ENCODE data around the gene CCDC85C.

The CCDC85C gene

DNA sequence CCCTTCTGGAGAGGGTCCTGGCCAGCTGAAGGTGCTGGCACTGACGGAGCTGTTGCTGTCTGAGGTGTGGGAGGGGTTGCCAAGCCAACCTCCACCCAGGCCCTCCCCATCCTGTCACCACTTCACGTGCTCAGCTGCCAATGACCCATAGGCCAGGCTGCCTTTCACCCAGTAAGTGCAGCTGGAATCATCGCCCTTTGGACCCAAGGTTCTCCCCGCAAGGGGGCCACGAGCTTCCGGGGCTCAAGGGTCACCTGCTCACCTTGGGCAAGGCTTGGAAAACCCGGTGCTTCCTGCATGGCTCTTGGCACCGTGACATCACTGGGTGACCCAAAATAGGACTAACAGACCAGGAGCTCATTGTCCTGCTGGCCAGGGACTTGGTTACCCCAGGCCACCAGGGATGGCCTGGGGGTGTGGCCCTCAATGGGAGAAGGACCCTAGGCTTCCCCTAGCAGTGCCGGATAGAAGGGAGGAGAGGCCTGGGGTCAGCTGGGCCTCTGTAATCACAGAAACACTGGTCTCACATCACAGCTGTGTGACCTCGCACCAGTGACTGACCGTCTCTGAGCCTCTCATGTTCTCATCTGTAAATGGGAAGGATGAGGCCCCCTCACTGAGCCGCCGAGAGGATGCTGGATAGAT is 51.3 kb downstream of the CCDC85C start:
- DNase-seq, result no peak

- DNase-seq, result no peak
These were observed 51.9 kb downstream of the CCDC85C start for GRCh38 chr14:99552021-99552553.

- no peak for DNase-seq
These were observed 52.7 kb downstream of the CCDC85C start for GRCh38 chr14:99551034-99551922.

DNA sequence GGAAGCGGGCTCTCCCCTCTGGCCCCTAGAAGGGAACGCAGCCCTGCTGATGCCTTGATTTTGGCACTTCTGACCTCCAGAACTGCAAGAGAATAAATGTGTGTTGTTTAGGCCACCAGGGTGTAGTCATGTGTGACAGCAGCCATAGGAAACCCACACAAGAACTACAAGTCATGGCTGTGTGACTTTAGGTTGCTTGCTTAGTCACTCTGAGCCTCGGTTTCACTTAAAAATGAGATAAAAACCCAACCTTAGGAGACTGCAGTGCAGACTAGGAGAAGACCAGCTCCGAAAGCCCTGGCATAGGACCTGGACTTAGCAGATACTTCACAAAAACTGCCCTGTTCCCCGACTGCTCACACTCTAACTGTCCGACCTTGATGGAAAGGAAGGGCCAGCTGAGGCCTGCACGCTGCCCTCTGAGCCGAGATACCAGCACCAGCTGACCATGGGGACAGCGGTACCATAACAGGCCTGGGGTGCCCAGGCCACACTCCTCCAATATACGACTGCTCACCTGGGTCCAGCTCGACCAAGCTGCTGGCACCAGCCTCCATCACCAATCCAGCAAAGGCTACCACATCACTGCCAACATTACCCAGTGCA is 53.5 kb downstream of the CCDC85C start:
- DNase-seq, result no peak

- no peak for DNase-seq
These were observed 54.3 kb downstream of the CCDC85C start for GRCh38 chr14:99549684-99550083.

DNA sequence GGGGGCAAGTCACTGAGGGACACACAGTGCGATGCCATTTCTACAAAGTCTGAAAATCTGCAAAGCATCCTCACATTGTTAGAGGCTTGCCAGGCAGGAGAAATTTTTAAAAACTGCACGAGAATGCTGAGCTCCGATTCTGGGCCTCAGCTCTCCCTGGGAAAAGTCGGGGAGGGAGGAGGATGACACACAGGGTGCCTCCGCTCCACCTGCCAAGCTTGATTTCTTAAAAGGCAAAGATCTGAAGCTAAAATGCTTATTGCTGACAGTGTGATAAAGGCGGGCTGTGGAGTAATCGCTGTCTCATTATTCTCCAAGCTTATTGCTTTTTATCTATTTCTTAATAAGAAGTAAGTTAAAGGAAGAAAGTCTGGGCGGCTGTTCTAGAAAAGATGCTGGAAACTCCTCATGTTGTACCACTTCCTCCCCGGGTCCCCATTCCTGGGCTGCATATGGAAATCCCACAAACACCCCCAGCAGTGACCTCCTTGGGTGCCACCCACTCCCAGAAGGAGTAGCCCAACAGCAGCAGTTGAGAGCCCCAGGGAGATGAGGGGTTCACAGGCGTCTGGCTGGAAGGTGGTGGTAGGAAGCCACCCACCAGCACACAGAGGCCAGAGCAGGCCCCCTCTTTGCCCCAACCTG is 55.0 kb downstream of the CCDC85C start:
- DNase-seq, result no peak

- no peak for DNase-seq
These were observed 55.8 kb downstream of the CCDC85C start for GRCh38 chr14:99548255-99548654.

- no peak for DNase-seq
These were observed 57.6 kb downstream of the CCDC85C start for GRCh38 chr14:99546234-99546879.

DNA sequence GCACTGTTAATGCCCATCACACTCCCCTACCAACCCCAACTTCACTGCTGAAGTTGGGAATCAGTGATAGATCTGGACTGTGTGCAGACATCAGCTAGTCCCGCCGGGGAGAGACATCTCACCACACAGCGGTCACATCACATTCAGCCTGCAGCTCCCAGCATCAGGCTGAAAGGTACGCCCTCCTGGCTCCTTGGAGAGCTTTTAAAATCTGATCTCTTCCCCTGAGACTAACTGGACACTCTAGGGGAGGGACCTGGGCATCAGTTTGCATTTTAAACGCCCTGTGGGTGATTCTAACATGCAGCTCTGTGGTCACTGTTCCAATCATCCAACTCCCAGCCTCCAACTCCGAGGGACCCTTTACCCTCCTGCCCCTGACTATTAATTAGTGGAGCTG is 58.4 kb downstream of the CCDC85C start:
- no peak for DNase-seq

GRCh38 chr14:99544991-99545390 is 59.0 kb downstream of the CCDC85C start:
- DNase-seq, result no peak

GRCh38 chr14:99543985-99544384 is 60.0 kb downstream of the CCDC85C start:
- DNase-seq, result no peak

DNA sequence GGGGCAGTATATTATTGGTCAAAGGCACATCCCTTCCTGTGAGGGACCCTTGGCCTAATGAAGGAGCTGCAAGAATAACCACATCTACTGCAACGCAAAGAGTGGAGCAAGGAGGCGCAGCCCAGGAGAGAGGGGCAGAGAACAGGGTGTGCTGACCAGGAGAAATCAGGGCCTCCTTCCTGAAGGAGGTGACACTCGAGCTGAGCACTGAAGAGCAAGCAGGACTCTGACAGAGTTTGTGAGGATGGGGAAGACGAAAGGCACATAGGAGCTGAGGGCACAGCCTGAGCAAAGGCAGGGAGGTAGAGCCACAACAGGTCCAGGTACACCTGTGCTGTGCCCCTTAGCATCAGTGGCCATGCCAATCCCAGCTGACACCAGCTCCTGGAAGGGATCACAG is 60.6 kb downstream of the CCDC85C start:
- no peak for DNase-seq

DNA sequence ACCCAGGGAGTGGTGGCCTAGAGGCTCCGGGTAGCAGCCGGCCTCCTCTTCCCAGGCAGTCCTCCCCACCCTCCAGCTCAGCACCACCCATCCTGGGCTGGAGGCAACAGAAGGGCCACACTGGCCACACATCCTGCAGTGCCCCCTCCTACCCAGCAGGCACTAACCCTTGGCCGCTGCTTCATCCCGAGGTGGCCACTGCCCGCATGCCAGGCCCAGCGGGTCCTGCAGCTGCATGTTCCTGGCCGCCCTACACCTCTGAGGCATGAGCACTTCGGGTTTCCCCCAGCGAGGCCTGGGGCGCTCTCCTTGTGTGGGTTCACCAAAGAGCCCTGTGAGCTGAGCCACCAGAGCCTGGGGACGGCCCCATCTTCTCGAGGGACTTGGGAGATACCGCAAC is 61.4 kb downstream of the CCDC85C start:
- DNase-seq, result no peak

GRCh38 chr14:99541677-99542470 is 62.1 kb downstream of the CCDC85C start:
- DNase-seq, result no peak

DNA sequence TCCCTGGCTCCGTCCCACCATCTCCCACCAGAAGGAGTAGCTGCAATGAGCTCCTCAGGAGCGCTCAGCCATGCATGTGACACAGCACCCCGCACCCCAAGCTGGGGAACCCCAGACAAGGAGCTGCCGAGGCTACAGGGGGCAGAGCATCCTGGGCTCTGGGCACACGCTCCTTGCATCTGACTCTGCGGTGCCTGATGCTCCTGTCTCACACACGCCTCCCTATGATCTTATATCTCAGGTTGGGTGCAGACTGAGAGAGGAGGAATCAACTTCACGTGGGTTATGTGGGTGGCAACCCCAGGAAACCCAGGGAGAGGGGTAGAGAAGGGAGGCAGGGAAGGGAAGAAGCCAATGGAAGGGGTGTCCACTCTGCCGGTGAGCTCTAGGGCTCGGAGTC is 62.8 kb downstream of the CCDC85C start:
- no peak for DNase-seq

DNA sequence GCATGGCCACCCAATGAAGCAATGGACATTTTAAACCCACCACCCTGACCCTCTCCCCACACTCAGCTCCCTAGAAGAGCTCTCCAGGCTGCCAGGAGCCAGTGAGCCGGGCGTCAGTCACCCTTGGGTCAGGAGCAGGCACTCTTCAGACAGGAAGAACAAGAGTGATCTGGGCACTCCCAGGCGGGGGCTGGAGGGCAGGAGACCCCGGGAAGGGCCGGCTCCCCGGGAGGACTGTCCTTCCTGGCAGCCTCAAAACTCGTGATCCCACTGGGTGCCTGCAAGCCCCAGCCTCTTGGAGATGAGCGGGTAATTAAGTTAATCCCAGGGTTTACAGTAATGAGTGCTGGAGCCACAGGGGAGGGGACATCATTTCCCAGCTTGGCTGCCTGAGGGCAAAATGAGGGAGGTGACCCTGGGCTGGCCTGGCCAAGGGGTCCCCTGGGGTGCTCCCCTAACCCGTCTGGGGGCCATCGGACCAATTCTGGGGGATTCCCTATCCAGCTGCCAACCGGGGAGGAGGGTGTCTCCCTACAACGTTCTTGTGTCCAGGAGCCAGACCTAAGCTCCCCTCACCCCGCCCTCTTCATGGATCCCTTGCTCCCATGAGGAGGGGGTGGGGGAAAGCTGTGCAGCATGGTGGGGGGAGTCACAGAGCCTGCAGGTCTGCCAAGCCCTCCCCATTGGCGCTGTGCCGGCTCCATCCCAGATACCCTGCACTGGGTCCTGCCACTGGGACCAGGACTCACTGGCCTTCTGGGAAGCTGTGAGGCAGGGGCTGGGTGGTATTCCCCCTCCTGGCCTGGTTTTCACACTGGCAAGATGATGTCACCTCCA is 63.6 kb downstream of the CCDC85C start:
- DNase-seq, result no peak

DNA sequence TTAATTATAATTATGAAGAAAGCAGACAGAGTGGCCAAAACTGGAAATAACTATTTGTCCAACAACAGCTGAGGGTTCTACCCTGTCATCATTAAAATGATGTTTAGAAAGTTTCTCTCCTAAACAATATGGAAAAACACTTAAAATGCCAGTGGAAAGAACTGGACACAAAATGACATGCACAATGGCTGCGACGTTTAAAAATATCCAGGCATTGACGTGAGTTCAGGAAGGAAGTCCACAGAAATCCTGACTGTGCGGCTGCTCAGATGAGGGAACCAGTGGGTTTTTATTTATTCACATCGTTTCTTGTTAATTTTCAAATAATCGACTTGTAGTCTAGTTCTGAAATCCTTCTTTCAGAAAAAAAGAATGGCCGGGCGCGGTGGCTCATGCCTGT is 64.5 kb downstream of the CCDC85C start:
- DNase-seq, result no peak

DNA sequence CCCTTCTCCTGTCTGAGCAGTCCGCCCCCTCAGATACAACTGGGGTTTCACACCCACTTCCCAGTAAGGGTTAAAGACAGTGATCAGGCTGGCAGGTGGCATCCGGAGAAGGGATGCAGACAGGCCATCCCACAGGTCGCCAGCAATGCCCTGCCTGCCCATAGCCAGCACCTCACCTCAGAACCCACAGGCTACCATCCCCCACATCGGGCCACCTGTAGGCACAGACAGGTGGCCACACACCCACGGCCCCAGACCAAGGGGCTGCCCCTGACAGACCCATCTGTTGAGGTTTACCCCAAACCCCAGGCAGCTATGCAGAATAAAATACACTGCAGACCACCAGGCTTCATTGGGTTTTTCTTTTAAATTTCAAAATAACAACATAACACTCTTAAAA is 65.3 kb downstream of the CCDC85C start:
- no peak for DNase-seq

GRCh38 chr14:99538275-99538674 is 65.7 kb downstream of the CCDC85C start:
- DNase-seq, result no peak

DNA sequence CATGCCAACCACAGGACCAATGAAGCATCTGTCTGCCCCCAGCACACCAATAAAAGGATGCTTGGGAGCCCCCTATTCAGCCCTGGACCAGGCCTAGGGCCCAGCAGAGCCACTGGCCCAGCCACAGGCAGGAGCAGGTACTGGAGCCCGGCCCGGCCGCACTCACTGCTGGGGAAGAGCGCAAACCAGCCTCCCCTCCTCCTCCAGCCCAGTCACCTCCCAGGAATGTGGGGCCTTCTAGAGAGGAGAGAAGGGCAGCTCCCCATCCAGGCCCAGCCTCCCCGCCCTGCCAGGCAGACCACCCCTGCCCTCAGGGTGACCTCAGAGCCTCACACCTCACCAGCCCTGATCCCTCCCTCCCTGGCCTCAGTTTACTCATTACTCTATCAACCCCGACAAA is 66.6 kb downstream of the CCDC85C start:
- no peak for DNase-seq

All from GDM1 (cell line).